ENCODE results near the gene AP1S1.

- no peak for TF ChIP-seq CTCF (IDR thresholded peaks at IDR 0.05; ENCODE audit: poor library complexity)
- no peak for TF ChIP-seq EZH2phosphoT487 (IDR thresholded peaks at IDR 0.05; ENCODE audit: low read depth, severe bottlenecking, unreplicated experiment)
Measured at GRCh38 chr7:101133621-101134398, 20.5 kb upstream of the AP1S1 start.
